HG03159 (cell line): ENCODE data around the gene SSTR3.
"Not testable (repeated sequence)": the region's sequence is repeated elsewhere in the genome, so short reads cannot be mapped to it uniquely, and the experiment has no call there.

Source experiments
- ATAC-seq: cut with Tn5 transposase; IDR thresholded peaks from one replicate; pipeline ENCODE4 v1.9.1; 2021; ENCODE audit warnings: mild to moderate bottlenecking, moderate library complexity; ENCODE audit not compliant: unreplicated experiment

The SSTR3 gene

GRCh38 chr22:37213218-37213855 lies 1.1 kb upstream of the SSTR3 start:
- ATAC-seq: no peak

- no peak for ATAC-seq
Observed at GRCh38 chr22:37211866-37212173, 457 bp downstream of the SSTR3 start.

- ATAC-seq: no peak
Observed at GRCh38 chr22:37211075-37211865, 1.0 kb downstream of the SSTR3 start.

GRCh38 chr22:37210041-37210803 lies 2.1 kb downstream of the SSTR3 start:
- no peak for ATAC-seq

GRCh38 chr22:37209140-37209845 lies 3.0 kb downstream of the SSTR3 start:
- ATAC-seq: no peak

- ATAC-seq: no peak
Observed at GRCh38 chr22:37208401-37209139, 3.7 kb downstream of the SSTR3 start.

- no peak for ATAC-seq
Observed at GRCh38 chr22:37207981-37208380, 4.3 kb downstream of the SSTR3 start.

- ATAC-seq: no peak
Observed at GRCh38 chr22:37206841-37207821, 5.1 kb downstream of the SSTR3 start.

- ATAC-seq: no peak
Observed at GRCh38 chr22:37206118-37206840, 6.0 kb downstream of the SSTR3 start.

- no peak for ATAC-seq
Observed at GRCh38 chr22:37205046-37205445, 7.2 kb downstream of the SSTR3 start.

GRCh38 chr22:37204045-37204655 lies 8.1 kb downstream of the SSTR3 start:
- no peak for ATAC-seq

GRCh38 chr22:37203354-37204044 lies 8.8 kb downstream of the SSTR3 start:
- ATAC-seq: no peak

GRCh38 chr22:37202716-37203115 lies 9.6 kb downstream of the SSTR3 start:
- no peak for ATAC-seq

GRCh38 chr22:37202001-37202555 lies 10.2 kb downstream of the SSTR3 start:
- no peak for ATAC-seq

GRCh38 chr22:37201443-37201820 lies 10.8 kb downstream of the SSTR3 start:
- ATAC-seq: not testable (repeated sequence)

- ATAC-seq: no peak
Observed at GRCh38 chr22:37199760-37200108, 12.5 kb downstream of the SSTR3 start.

- ATAC-seq: peak; percentile 90
Observed at GRCh38 chr22:37199103-37199759, 13.0 kb downstream of the SSTR3 start.
